Measurements from ENCODE around the gene TSSC4. TPM values are rescaled to one million over a fixed set of nuclear protein-coding genes. Genes with fewer than 3 reads are reported as not detected.

Gene TSSC4
- total RNA-seq, 1 donor from 2014 or later = 70.0 TPM

Other genes starting within 250 kb of the TSSC4 start
- gene INS, start 239.5 kb upstream of the TSSC4 start, total RNA-seq = not detected in 2 replicates
- gene TH, start 228.9 kb upstream of the TSSC4 start, total RNA-seq = not detected in 2 replicates
- not detected in 2 replicates for gene ASCL2, start 130.2 kb upstream of the TSSC4 start, total RNA-seq
- not detected in 2 replicates for gene C11orf21, start 98.8 kb upstream of the TSSC4 start, total RNA-seq
- not detected in 2 replicates for gene TSPAN32, start 98.7 kb upstream of the TSSC4 start, total RNA-seq
- 625 and 648 TPM in 2 replicates for gene CD81, start 23.4 kb upstream of the TSSC4 start, total RNA-seq
- gene TRPM5, start 43.8 kb downstream of the TSSC4 start, total RNA-seq = not detected in 2 replicates
- 0.31 TPM in 1 of 2 replicates, not detected in the other for gene KCNQ1, start 44.3 kb downstream of the TSSC4 start, total RNA-seq